Neural cell (in vitro differentiated cells): ENCODE results near the gene CCDC32. TPM values are rescaled to one million over a fixed set of nuclear protein-coding genes. Genes with fewer than 3 reads are reported as not detected.

Experiments
- H2AFZ ChIP-seq: fragments of 200-600, 300-800 bp; sonication (generic), shearing (Covaris generic); 2 replicates; pipeline ENCODE4 v1.6.0; 2014; ENCODE audit warnings: low read depth, mild to moderate bottlenecking, antibody characterized with exemption, low read length, moderate library complexity
- H3F3A ChIP-seq: fragments of 200-600 bp; shearing (Covaris generic); 2 replicates; pipeline ENCODE4 v1.6.1; 2016; ENCODE audit warnings: mild to moderate bottlenecking, moderate library complexity, mixed read lengths, antibody characterized with exemption, low read length; ENCODE audit not compliant: insufficient read depth, poor library complexity, severe bottlenecking
- H3K27ac ChIP-seq: fragments of 200-600, 300-800 bp; sonication (generic), shearing (Covaris generic); 2 replicates; pipeline ENCODE4 v1.5.1; 2014; ENCODE audit warnings: mild to moderate bottlenecking, low read length, moderate library complexity
- H3K27me3 ChIP-seq: fragments of 300-800, 200-600 bp; sonication (generic), shearing (Covaris generic); 2 replicates; pipeline ENCODE4 v1.6.0; 2014; ENCODE audit warnings: mild to moderate bottlenecking, low read depth, low read length, moderate library complexity; ENCODE audit not compliant: insufficient read depth
- H3K36me3 ChIP-seq: fragments of 300-800, 200-600 bp; sonication (generic), shearing (Covaris generic); 2 replicates; pipeline ENCODE4 v1.5.1; 2014; ENCODE audit warnings: mild to moderate bottlenecking, antibody characterized with exemption, low read length, moderate library complexity; ENCODE audit not compliant: insufficient read depth
- H3K4me2 ChIP-seq: fragments of 300-800, 200-600 bp; sonication (generic), shearing (Covaris generic); 2 replicates; pipeline ENCODE4 v1.6.0; 2014; ENCODE audit warnings: mild to moderate bottlenecking, low read length
- H3K4me3 ChIP-seq: fragments of 300-800, 200-600 bp; sonication (generic), shearing (Covaris generic); 2 replicates; pipeline ENCODE4 v1.5.1; 2014; ENCODE audit warnings: mild to moderate bottlenecking, low read length, moderate library complexity
- H3K79me2 ChIP-seq: fragments of 200-600 bp; shearing (Covaris generic); replicated peaks from 2 replicates; pipeline ENCODE4 v1.6.0; 2014; ENCODE audit warnings: mild to moderate bottlenecking, low read length, moderate library complexity; ENCODE audit not compliant: insufficient read depth
- H3K9ac ChIP-seq: fragments of 300-800, 200-600 bp; sonication (generic), shearing (Covaris generic); 2 replicates; pipeline ENCODE4 v1.6.1; 2016; ENCODE audit warnings: mild to moderate bottlenecking, low read length, mixed read lengths
- H3K9me2 ChIP-seq: fragments of 200-600 bp; shearing (Covaris generic); 2 replicates; pipeline ENCODE4 v1.6.1; 2016; ENCODE audit warnings: mild to moderate bottlenecking, low read length, mixed read lengths; ENCODE audit not compliant: insufficient read depth
- H3K9me3 ChIP-seq: fragments of 200-600, 300-800 bp; sonication (generic), shearing (Covaris generic); 2 replicates; pipeline ENCODE4 v1.6.1; 2016; ENCODE audit warnings: mild to moderate bottlenecking, mixed run types, low read length, moderate library complexity, mixed read lengths
- H4K20me1 ChIP-seq: fragments of 200-600 bp; shearing (Covaris generic); 2 replicates; pipeline ENCODE4 v1.6.1; 2016; ENCODE audit warnings: mild to moderate bottlenecking, mixed run types; ENCODE audit not compliant: insufficient read depth
- EP300 ChIP-seq: fragments of 450-650 bp; conservative IDR thresholded peaks from 2 replicates; pipeline ENCODE4 v1.6.1; 2014; ENCODE audit warnings: antibody characterized with exemption, mild to moderate bottlenecking, moderate library complexity; ENCODE audit not compliant: poor library complexity, severe bottlenecking
- EZH2 ChIP-seq: fragments of 200-600, 300-800 bp; shearing (Covaris generic), sonication (generic); IDR thresholded peaks from 2 replicates; pipeline ENCODE4 v1.6.1; 2014; ENCODE audit warnings: antibody characterized with exemption, low read length, borderline replicate concordance, mild to moderate bottlenecking; ENCODE audit not compliant: insufficient read depth, poor library complexity, severe bottlenecking
- MXI1 ChIP-seq: fragments of 450-650 bp; conservative IDR thresholded peaks from 2 replicates; pipeline ENCODE4 v1.6.1; 2014; ENCODE audit warnings: antibody characterized with exemption, mild to moderate bottlenecking; ENCODE audit not compliant: poor library complexity, severe bottlenecking
- POLR2AphosphoS5 ChIP-seq: IDR thresholded peaks from 2 replicates; pipeline ENCODE4 v1.6.1; 2012
- RAD21 ChIP-seq: fragments of 450-650 bp; conservative IDR thresholded peaks from 2 replicates; pipeline ENCODE4 v1.6.1; 2014; ENCODE audit warnings: antibody characterized with exemption, mild to moderate bottlenecking, moderate library complexity
- SMC3 ChIP-seq: fragments of 450-650 bp; conservative IDR thresholded peaks from 2 replicates; pipeline ENCODE4 v1.6.1; 2014; ENCODE audit warnings: antibody characterized with exemption, mild to moderate bottlenecking, moderate library complexity; ENCODE audit not compliant: poor library complexity
- polyA plus RNA-seq: library from polyadenylated mRNA; depleted of rRNA; stranded (reverse); fragments of >200 nt; gene quantifications from 2 replicates; pipeline ENCODE4 v1.2.3, GENCODE V29; 2014
- TF ChIP-seq, protein P1 (sequence below): IDR thresholded peaks from 2 replicates; pipeline ENCODE4 v1.6.1; 2012; ENCODE audit warnings: borderline replicate concordance
- TF ChIP-seq, protein P2 (sequence below): fragments of 450-650 bp; IDR thresholded peaks from 2 replicates; pipeline ENCODE4 v1.5.1; 2014; ENCODE audit warnings: antibody characterized with exemption, mild to moderate bottlenecking, moderate library complexity; ENCODE audit not compliant: poor library complexity, severe bottlenecking

CCDC32 gene
- polyA plus RNA-seq, 1 donor from 2014 or later, result 34.2 TPM

DNA sequence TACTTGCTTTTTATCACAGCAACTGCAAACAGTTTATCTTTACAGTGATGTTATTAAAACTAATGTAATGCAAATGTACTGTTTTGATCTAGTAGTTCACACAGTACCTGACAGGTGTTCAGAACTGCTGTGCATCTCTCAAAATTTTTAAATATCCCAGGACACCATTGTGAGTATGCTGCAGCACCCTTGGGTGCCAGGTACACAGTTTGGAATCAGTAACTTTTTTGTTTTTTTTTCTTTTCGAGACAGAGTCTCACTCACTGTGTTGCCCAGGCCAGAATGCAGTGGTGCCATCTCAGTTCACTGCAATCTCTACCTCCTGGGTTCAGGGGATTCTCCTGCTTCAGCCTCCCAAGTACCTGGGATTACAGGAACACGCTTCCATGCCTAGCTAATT lies 32.2 kb upstream of the CCDC32 start:
- no peaks in the 10 kb centered on the region for H3K79me2 ChIP-seq
- no peak overlapping the region for H2AFZ ChIP-seq
- no peaks in the 10 kb centered on the region for H3K9me2 ChIP-seq
- no peak overlapping the region for H3K9ac ChIP-seq
- no peaks in the 10 kb centered on the region for H3K9me3 ChIP-seq
- H3K4me2 ChIP-seq, result no peak overlapping the region
- TF ChIP-seq MXI1 (no peak), RAD21 (no peak), POLR2AphosphoS5 (no peak)
- TF ChIP-seq, protein P1, sequence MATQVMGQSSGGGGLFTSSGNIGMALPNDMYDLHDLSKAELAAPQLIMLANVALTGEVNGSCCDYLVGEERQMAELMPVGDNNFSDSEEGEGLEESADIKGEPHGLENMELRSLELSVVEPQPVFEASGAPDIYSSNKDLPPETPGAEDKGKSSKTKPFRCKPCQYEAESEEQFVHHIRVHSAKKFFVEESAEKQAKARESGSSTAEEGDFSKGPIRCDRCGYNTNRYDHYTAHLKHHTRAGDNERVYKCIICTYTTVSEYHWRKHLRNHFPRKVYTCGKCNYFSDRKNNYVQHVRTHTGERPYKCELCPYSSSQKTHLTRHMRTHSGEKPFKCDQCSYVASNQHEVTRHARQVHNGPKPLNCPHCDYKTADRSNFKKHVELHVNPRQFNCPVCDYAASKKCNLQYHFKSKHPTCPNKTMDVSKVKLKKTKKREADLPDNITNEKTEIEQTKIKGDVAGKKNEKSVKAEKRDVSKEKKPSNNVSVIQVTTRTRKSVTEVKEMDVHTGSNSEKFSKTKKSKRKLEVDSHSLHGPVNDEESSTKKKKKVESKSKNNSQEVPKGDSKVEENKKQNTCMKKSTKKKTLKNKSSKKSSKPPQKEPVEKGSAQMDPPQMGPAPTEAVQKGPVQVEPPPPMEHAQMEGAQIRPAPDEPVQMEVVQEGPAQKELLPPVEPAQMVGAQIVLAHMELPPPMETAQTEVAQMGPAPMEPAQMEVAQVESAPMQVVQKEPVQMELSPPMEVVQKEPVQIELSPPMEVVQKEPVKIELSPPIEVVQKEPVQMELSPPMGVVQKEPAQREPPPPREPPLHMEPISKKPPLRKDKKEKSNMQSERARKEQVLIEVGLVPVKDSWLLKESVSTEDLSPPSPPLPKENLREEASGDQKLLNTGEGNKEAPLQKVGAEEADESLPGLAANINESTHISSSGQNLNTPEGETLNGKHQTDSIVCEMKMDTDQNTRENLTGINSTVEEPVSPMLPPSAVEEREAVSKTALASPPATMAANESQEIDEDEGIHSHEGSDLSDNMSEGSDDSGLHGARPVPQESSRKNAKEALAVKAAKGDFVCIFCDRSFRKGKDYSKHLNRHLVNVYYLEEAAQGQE, result no peak
- H3K36me3 ChIP-seq, result no peaks in the 10 kb centered on the region
- H3F3A ChIP-seq, result peaks cover 4% of the 10 kb centered on the region
- H3K27ac ChIP-seq, result no peak overlapping the region
- no peaks in the 10 kb centered on the region for H3K27me3 ChIP-seq
- H4K20me1 ChIP-seq, result no peaks in the 10 kb centered on the region
- no peak overlapping the region for H3K4me3 ChIP-seq

DNA sequence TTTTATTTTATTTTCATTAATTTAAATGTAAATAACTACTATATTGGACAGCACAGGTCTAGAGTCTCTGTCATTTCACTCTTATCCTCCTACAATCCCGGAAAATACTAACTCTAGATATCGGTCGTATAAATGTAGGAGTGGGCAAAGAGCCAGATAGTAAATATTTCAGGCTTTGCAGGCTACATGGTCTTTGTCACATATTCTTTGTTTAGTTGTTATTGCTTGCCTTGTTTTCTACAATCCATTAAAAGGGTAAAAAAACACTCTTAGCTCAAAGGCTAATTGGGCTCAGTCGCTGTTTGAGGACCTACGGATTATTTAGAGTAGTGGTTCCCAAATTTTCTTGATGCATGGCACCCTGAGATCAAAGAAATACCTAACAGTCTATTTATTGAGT lies 30.9 kb upstream of the CCDC32 start:
- no peak overlapping the region for H3K4me2 ChIP-seq
- no peaks in the 10 kb centered on the region for H3K27me3 ChIP-seq
- no peaks in the 10 kb centered on the region for H3K79me2 ChIP-seq

More for the DNA sequence above, 30.9 kb upstream of the CCDC32 start:
- no peaks in the 10 kb centered on the region for H3K36me3 ChIP-seq
- TF ChIP-seq, protein P2, sequence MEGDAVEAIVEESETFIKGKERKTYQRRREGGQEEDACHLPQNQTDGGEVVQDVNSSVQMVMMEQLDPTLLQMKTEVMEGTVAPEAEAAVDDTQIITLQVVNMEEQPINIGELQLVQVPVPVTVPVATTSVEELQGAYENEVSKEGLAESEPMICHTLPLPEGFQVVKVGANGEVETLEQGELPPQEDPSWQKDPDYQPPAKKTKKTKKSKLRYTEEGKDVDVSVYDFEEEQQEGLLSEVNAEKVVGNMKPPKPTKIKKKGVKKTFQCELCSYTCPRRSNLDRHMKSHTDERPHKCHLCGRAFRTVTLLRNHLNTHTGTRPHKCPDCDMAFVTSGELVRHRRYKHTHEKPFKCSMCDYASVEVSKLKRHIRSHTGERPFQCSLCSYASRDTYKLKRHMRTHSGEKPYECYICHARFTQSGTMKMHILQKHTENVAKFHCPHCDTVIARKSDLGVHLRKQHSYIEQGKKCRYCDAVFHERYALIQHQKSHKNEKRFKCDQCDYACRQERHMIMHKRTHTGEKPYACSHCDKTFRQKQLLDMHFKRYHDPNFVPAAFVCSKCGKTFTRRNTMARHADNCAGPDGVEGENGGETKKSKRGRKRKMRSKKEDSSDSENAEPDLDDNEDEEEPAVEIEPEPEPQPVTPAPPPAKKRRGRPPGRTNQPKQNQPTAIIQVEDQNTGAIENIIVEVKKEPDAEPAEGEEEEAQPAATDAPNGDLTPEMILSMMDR, result no peak
- TF ChIP-seq POLR2AphosphoS5 (no peak), RAD21 (no peak), SMC3 (no peak), EZH2 (no peak), MXI1 (no peak), EP300 (no peak)
- TF ChIP-seq, protein P1, result no peak
- H3F3A ChIP-seq, result peaks cover 4% of the 10 kb centered on the region
- no peaks in the 10 kb centered on the region for H3K9me2 ChIP-seq
- no peaks in the 10 kb centered on the region for H3K9me3 ChIP-seq
- no peak overlapping the region for H3K4me3 ChIP-seq
- H3K9ac ChIP-seq, result no peak overlapping the region
- no peaks in the 10 kb centered on the region for H4K20me1 ChIP-seq
- H2AFZ ChIP-seq, result no peak overlapping the region
- no peak overlapping the region for H3K27ac ChIP-seq
